ENCODE measurements around the gene DPM2.

The DPM2 gene

DNA sequence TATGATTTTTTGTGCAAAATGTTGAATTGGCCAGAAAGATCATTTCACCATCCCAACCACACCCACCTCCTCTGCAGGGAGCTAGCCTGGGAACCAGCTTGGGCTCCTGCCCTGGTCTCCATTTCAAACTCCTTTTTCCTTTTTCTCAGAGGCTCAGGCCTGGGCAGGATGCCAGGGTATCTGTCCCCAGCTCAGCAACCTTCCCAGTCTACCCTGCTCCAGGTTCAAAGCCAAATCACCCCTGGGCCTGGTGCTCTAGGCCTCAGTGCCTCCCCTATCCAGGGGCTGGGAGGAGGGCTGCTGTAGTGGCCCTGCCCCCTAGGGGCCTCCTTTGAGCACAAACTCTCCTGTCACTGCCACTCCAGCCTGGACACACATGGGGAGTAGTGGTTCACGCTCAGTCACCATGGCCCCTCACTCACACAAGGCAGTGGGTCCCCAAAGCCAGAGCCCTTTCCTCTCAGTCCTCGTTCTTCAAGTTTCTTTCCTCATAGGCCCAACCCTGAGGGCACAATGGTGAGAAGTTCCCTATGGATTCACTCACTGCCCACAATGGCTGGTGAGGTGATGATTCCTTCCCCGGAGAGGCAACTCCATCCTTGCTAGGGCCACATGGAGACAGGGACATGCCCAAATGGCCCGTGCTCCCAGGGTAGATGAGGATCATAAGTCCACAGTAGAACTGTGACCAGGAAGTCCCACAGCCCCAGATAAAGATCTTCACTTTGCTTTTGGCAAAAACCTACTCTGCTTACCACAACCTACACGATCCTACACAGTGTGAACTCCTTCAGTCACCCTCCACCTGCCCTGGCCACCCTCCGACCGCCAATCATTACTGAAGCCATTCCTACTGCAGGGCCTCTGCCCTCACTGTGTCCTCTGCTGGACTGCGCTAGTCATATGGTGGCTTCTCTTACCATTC, 19.2 kb downstream of the DPM2 start:
- DNase-seq (ENCODE audit: low read depth) = no peak

GRCh38 chr9:127917603-127918002, 20.1 kb downstream of the DPM2 start:
- DNase-seq (ENCODE audit: low read depth) = no peak

GRCh38 chr9:127916720-127917581, 20.7 kb downstream of the DPM2 start, which contains the start of gene ST6GALNAC4:
TSS of gene ST6GALNAC4 (minus strand) at chr9:127917041. CDS start at chr9:127916419, 622 bp downstream.
- DNase-seq (ENCODE audit: low read depth) = peak; percentile 89

GRCh38 chr9:127915801-127916719, 21.6 kb downstream of the DPM2 start:
- DNase-seq (ENCODE audit: low read depth) = no peak

DNA sequence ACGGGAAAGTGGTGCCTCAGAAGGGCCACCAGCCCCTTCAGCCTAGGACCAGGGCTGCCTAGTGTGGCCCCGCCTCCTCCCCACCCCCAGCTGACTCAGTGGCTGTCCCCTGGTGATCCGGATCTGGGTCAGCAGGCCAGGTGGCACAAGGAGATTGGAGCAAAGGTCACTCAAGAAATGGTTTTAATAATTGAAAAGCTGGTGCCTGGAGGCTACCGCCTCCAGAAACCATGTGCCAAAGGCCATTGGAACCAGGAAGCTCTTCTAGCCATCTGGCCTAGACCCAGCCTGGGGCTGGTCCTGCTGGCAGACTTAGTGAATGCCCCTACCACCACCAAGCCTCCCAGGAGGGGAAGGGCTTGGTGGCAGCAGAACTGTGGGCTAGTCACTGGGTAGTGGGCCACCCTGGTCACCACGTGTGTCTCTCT, 22.3 kb downstream of the DPM2 start:
- DNase-seq (ENCODE audit: low read depth) = no peak

DNA sequence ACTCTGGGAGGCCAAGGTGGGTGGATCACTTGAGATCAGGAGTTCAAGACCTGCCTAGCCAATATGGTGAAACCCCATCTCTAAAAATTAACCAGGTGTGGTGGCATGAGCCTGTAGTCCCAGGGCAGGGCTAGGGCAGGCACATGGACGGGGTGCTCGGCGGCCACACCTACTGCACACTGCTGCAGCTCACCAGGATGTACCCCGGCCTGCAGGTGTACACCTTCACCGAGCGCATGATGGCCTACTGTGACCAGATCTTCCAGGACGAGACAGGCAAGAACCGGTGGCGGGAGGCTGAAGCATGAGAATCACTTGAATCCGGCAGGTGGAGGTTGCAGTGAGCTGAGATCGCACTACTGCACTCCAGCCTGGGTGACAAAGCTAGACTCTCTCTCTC, 24.0 kb downstream of the DPM2 start:
- DNase-seq (ENCODE audit: low read depth) = no peak

- no peak for DNase-seq (ENCODE audit: low read depth)
These were observed 24.8 kb downstream of the DPM2 start for GRCh38 chr9:127912882-127913281.

DNA sequence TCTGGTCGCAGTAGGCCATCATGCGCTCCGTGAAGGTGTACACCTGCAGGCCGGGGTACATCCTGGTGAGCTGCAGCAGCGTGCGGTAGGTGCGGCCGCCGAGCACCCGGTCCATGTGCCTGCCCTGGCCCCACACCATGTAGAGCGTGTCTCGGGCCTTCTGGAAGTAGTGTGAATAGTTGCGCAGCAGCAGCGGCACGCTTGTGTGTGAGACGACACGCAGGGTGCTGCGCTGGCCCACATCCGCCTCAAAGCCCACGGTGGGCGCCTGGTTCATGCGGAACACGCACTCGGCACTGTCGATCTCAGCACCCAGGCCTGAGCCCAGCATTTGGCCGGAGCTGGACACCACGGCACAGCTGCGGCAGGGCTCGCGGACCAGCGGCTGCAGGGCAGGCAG, 25.4 kb downstream of the DPM2 start:
- DNase-seq (ENCODE audit: low read depth) = no peak

GRCh38 chr9:127910613-127911205, 26.9 kb downstream of the DPM2 start:
- no peak for DNase-seq (ENCODE audit: low read depth)

- no peak for DNase-seq (ENCODE audit: low read depth)
These were observed 27.8 kb downstream of the DPM2 start for GRCh38 chr9:127909839-127910273.

- DNase-seq (ENCODE audit: low read depth) = no peak
These were observed 29.1 kb downstream of the DPM2 start for GRCh38 chr9:127908660-127908926.

DNA sequence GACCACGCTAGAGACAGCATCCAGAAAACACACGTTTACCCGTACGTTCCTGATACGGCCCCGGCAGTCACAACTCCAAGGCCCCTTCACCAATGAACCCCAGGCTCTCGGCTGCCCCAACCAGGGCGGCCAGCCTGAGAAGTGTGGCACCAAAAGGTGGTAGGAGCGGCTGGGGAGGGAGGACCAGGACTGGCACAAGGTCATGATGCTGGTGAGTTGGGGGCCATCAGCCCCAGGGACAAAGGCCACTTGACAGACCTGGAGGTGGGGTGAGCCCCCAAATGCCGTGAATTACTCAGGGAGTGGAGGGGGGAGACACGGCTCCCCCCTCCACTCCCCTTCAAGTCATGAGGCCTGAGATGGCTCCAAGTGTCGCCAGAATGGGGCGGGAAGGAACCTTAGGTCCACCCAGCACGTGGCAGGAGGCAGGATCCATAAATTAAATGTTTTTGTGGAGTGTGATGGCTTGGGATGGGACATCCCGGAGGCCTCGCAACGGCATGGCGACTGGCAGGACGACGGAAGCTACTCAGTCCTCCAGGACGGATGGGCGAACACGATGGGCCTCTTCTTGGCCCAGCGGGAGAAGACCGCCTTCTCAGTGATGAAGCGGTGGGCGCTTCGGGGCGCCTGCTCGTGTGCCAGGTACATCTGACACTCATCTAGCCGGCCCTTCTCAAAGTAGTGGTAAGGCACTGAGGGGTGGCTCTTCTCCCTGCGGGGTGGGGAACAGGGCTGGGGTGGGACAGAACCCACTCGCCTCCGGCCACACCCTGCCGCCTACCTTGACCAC, 29.6 kb downstream of the DPM2 start:
- no peak for DNase-seq (ENCODE audit: low read depth)

- peak; percentile 74 for DNase-seq (ENCODE audit: low read depth)
These were observed 31.9 kb downstream of the DPM2 start for GRCh38 chr9:127905788-127906191.

DNA sequence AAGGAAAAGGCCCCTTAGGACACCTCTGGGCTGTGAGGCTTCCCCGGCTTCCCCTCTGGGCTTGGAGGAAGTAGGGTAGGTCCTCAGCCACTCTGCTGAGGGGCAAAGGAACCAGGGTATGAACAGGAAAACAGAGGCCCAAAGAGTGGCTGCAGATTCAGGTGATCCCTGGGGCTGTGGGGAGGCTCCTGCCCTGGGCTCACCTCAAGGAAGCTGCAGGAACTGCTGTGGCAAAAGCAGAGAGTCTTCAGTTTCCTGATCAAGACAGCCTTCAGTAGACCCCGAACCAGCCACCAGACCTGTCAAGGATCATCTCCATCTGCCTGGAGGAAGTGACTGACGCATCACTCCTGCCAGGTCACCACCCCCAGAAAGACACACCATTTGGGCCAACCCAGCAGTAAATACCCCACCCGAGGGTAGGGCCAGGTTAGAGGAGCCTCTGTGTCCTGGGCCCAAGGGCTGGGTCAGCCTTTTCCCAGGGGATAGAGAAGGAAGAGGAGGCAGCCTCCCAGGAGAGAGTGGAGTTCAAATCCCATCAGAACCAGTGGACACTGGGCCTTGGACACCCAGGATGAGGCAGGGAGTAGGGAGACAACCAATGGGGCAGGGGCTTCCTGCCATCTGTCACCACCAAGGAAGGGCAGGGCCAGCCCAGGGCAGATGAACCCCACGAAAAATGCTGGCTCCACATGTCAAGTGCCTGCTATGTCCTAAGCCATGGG, 32.5 kb downstream of the DPM2 start:
- peak; percentile 71 for DNase-seq (ENCODE audit: low read depth)

GRCh38 chr9:127904561-127905003, 33.1 kb downstream of the DPM2 start:
- DNase-seq (ENCODE audit: low read depth) = no peak

DNA sequence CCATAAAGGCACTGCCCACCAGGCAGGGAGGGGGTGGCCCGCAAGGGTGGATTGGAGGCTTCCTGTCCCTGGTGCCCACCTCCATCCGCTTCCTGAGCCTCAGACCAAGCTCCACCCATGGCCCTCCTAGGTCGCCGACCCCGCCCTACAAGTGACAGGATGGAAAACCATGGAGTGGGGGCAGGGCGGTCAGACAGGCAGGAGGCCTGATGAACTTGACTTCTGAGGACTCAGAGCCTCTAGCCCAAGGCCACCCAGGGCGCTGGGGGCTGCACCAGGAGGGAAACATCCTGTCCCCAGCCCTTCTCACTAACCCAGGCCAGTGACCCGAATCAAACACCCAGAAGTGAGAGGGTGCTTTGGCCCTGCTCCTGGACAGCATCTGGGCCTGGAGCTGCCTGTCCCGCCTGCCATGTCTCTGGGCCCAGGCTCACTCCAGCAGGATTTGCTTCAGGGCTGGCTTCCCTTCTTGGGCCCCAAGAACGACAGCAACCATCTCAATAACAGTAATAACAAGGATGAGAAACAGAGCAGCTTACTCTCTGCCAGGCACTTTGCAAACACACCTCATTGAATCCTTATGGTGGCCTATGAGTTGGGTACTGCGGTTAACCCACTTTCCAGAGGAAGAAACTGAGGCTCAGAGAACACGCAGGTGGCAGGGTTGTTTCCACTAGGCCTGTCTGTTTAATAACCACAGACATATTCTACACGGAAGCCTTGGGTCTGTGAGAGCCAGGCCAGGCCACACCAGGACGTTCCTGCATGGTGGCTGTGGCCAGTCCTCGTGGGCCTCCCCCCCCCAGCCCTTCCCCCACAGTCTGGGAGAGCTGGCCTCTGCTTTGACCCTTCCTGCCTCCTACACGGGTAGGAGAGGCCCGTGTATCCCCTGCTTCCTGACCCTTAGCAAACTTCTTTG, 33.8 kb downstream of the DPM2 start:
- peak; percentile 37 for DNase-seq (ENCODE audit: low read depth)

GRCh38 chr9:127899128-127899943, 38.3 kb downstream of the DPM2 start, which contains the start of gene ST6GALNAC6:
TSS of gene ST6GALNAC6 (minus strand) at chr9:127899603. CDS start at chr9:127897981, 1,622 bp downstream.
- peak; percentile 55 for DNase-seq (ENCODE audit: low read depth)
